Measurements from ENCODE around the gene ROR1. TPM values are rescaled to one million over a fixed set of nuclear protein-coding genes. Genes with fewer than 3 reads are reported as not detected.

Gene ROR1
- total RNA-seq, 2 experiments from 2014 or later, result 0.10 to 0.14 TPM

- H3K27ac Mint-ChIP-seq, result no peak overlapping the region
- intact Hi-C loops (cut with micrococcal nuclease), result no loop called here
Measured at GRCh38 chr1:63888984-63889383, 115.2 kb downstream of the ROR1 start.

GRCh38 chr1:63890468-63890867, 116.7 kb downstream of the ROR1 start:
- no peaks in the 10 kb centered on the region for H3K4me1 Mint-ChIP-seq (ENCODE audit: low read depth)
- H3K4me3 Mint-ChIP-seq, result no peak overlapping the region
- no peak overlapping the region for H3K27ac Mint-ChIP-seq
- peaks cover 4% of the 10 kb centered on the region for H3K9me3 Mint-ChIP-seq
- H3K36me3 Mint-ChIP-seq (ENCODE audit: low read depth), result no peaks in the 10 kb centered on the region
- intact Hi-C loops (cut with micrococcal nuclease), result no loop called here
- peaks cover 5% of the 10 kb centered on the region for H3K27me3 Mint-ChIP-seq (ENCODE audit: low read depth)
- CTCF ChIA-PET, result no interaction called here
- DNase-seq, result no peak

More at GRCh38 chr1:63888984-63889383, 115.2 kb downstream of the ROR1 start:
- Mint-ChIP-seq H3K27me3 (ENCODE audit: low read depth) (peaks cover 2% of the 10 kb centered on the region), H3K9me3 (peaks cover 4% of the 10 kb centered on the region), H3K36me3 (ENCODE audit: low read depth) (no peaks in the 10 kb centered on the region), H3K4me3 (no peak overlapping the region), H3K4me1 (ENCODE audit: low read depth) (no peaks in the 10 kb centered on the region)
- CTCF ChIA-PET, result interaction anchor here (1.2 kb wide), 1 partner anchor 248 kb away, joined by 3 read pairs; no protein-coding TSS in a partner anchor
- no peak for DNase-seq

GRCh38 chr1:63891060-63891690, 117.4 kb downstream of the ROR1 start:
- H3K9me3 Mint-ChIP-seq, result peaks cover 4% of the 10 kb centered on the region
- intact Hi-C loops (cut with micrococcal nuclease), result no loop called here
- DNase-seq, result no peak
- H3K27me3 Mint-ChIP-seq (ENCODE audit: low read depth), result peaks cover 9% of the 10 kb centered on the region
- no peak overlapping the region for H3K27ac Mint-ChIP-seq
- H3K4me3 Mint-ChIP-seq, result no peak overlapping the region
- no peaks in the 10 kb centered on the region for H3K36me3 Mint-ChIP-seq (ENCODE audit: low read depth)
- CTCF ChIA-PET, result no interaction called here
- no peaks in the 10 kb centered on the region for H3K4me1 Mint-ChIP-seq (ENCODE audit: low read depth)

- no peak overlapping the region for H3K4me3 Mint-ChIP-seq
- no peak overlapping the region for H3K27ac Mint-ChIP-seq
- DNase-seq, result no peak
- no peaks in the 10 kb centered on the region for H3K4me1 Mint-ChIP-seq (ENCODE audit: low read depth)
- H3K36me3 Mint-ChIP-seq (ENCODE audit: low read depth), result no peaks in the 10 kb centered on the region
- intact Hi-C loops (cut with micrococcal nuclease), result no loop called here
- H3K27me3 Mint-ChIP-seq (ENCODE audit: low read depth), result peaks cover 14% of the 10 kb centered on the region
- CTCF ChIA-PET, result no interaction called here
- H3K9me3 Mint-ChIP-seq, result peaks cover 4% of the 10 kb centered on the region
Measured at GRCh38 chr1:63892632-63893395, 119.0 kb downstream of the ROR1 start.

GRCh38 chr1:63893976-63894375, 120.2 kb downstream of the ROR1 start:
- CTCF ChIA-PET, result interaction anchor here (0.6 kb wide), 1 partner anchor 167 kb away, joined by 3 read pairs; no protein-coding TSS in a partner anchor
- Mint-ChIP-seq H3K4me3 (no peak overlapping the region), H3K9me3 (peaks cover 4% of the 10 kb centered on the region), H3K27me3 (ENCODE audit: low read depth) (peaks cover 19% of the 10 kb centered on the region), H3K27ac (no peak overlapping the region), H3K36me3 (ENCODE audit: low read depth) (no peaks in the 10 kb centered on the region), H3K4me1 (ENCODE audit: low read depth) (no peaks in the 10 kb centered on the region)
- DNase-seq, result no peak
- intact Hi-C loops (cut with micrococcal nuclease), result no loop called here

- Mint-ChIP-seq H3K4me3 (no peak overlapping the region), H3K36me3 (ENCODE audit: low read depth) (no peaks in the 10 kb centered on the region), H3K4me1 (ENCODE audit: low read depth) (no peaks in the 10 kb centered on the region), H3K27me3 (ENCODE audit: low read depth) (peaks cover 19% of the 10 kb centered on the region), H3K27ac (no peak overlapping the region), H3K9me3 (peaks cover 4% of the 10 kb centered on the region)
- no peak for DNase-seq
- intact Hi-C loops (cut with micrococcal nuclease), result no loop called here
- CTCF ChIA-PET, result no interaction called here
Measured at GRCh38 chr1:63894627-63895265, 120.9 kb downstream of the ROR1 start.

GRCh38 chr1:63896755-63897154, 122.9 kb downstream of the ROR1 start:
- no peak for DNase-seq
- CTCF ChIA-PET, result interaction anchor here (1.3 kb wide), 1 partner anchor 11 kb away, joined by 4 read pairs; no protein-coding TSS in a partner anchor
- H3K36me3 Mint-ChIP-seq (ENCODE audit: low read depth), result no peaks in the 10 kb centered on the region
- H3K27me3 Mint-ChIP-seq (ENCODE audit: low read depth), result peaks cover 19% of the 10 kb centered on the region
- no peaks in the 10 kb centered on the region for H3K4me1 Mint-ChIP-seq (ENCODE audit: low read depth)
- H3K4me3 Mint-ChIP-seq, result no peak overlapping the region
- intact Hi-C loops (cut with micrococcal nuclease), result no loop called here
- H3K27ac Mint-ChIP-seq, result no peak overlapping the region
- no peaks in the 10 kb centered on the region for H3K9me3 Mint-ChIP-seq

GRCh38 chr1:63898428-63899196, 124.8 kb downstream of the ROR1 start:
- peaks cover 17% of the 10 kb centered on the region for H3K27me3 Mint-ChIP-seq (ENCODE audit: low read depth)
- H3K4me3 Mint-ChIP-seq, result no peak overlapping the region
- no peak overlapping the region for H3K27ac Mint-ChIP-seq

GRCh38 chr1:63901094-63901493, 127.3 kb downstream of the ROR1 start:
- CTCF ChIA-PET, result no interaction called here
- Mint-ChIP-seq H3K4me1 (ENCODE audit: low read depth) (no peaks in the 10 kb centered on the region), H3K4me3 (no peak overlapping the region)

More at GRCh38 chr1:63898428-63899196, 124.8 kb downstream of the ROR1 start:
- Mint-ChIP-seq H3K9me3 (no peaks in the 10 kb centered on the region), H3K4me1 (ENCODE audit: low read depth) (no peaks in the 10 kb centered on the region), H3K36me3 (ENCODE audit: low read depth) (no peaks in the 10 kb centered on the region)
- intact Hi-C loops (cut with micrococcal nuclease), result no loop called here
- CTCF ChIA-PET, result no interaction called here
- no peak for DNase-seq

GRCh38 chr1:63902844-63903589, 129.2 kb downstream of the ROR1 start:
- H3K9me3 Mint-ChIP-seq, result no peaks in the 10 kb centered on the region
- no peak for DNase-seq
- H3K4me3 Mint-ChIP-seq, result no peak overlapping the region
- H3K36me3 Mint-ChIP-seq (ENCODE audit: low read depth), result no peaks in the 10 kb centered on the region
- H3K4me1 Mint-ChIP-seq (ENCODE audit: low read depth), result no peaks in the 10 kb centered on the region
- H3K27ac Mint-ChIP-seq, result no peak overlapping the region
- H3K27me3 Mint-ChIP-seq (ENCODE audit: low read depth), result peaks cover 5% of the 10 kb centered on the region
- CTCF ChIA-PET, result no interaction called here
- intact Hi-C loops (cut with micrococcal nuclease), result no loop called here

More at GRCh38 chr1:63901094-63901493, 127.3 kb downstream of the ROR1 start:
- no peaks in the 10 kb centered on the region for H3K9me3 Mint-ChIP-seq
- intact Hi-C loops (cut with micrococcal nuclease), result no loop called here
- no peaks in the 10 kb centered on the region for H3K36me3 Mint-ChIP-seq (ENCODE audit: low read depth)
- peaks cover 11% of the 10 kb centered on the region for H3K27me3 Mint-ChIP-seq (ENCODE audit: low read depth)
- no peak for DNase-seq
- H3K27ac Mint-ChIP-seq, result no peak overlapping the region

GRCh38 chr1:63903947-63904610, 130.3 kb downstream of the ROR1 start:
- Mint-ChIP-seq H3K4me3 (no peak overlapping the region), H3K27me3 (ENCODE audit: low read depth) (no peaks in the 10 kb centered on the region), H3K36me3 (ENCODE audit: low read depth) (no peaks in the 10 kb centered on the region), H3K27ac (no peak overlapping the region), H3K9me3 (no peaks in the 10 kb centered on the region), H3K4me1 (ENCODE audit: low read depth) (no peaks in the 10 kb centered on the region)
- intact Hi-C loops (cut with micrococcal nuclease), result no loop called here
- DNase-seq, result no peak
- CTCF ChIA-PET, result no interaction called here

Data from activated naive CD4-positive, alpha-beta T cell treated with anti-CD3 and anti-CD28 coated beads for 36 hours (primary cell).